HepG2 (cell line): ENCODE data around the gene RTCA. TPM values are rescaled to one million over a fixed set of nuclear protein-coding genes. Genes with fewer than 3 reads are reported as not detected.

Source experiments
- ATF7 ChIP-seq, 2 experiments: fragments of 450-650 bp in 1 of 2; sonication (generic) in 1 of 2; formaldehyde crosslinking in 1 of 2; IDR thresholded peaks; 2 replicates each; pipeline versions ENCODE4 v1.4.0 to v1.6.1; 2016 to 2020; ENCODE audit warnings: antibody characterized with exemption in 1 of 2, mild to moderate bottlenecking in 1 of 2, missing genetic modification reagents in 1 of 2
- CC2D1A ChIP-seq: sonication (generic); formaldehyde crosslinking; IDR thresholded peaks from 2 replicates; pipeline ENCODE4 v1.8.1; 2023; ENCODE audit warnings: mild to moderate bottlenecking, missing genetic modification reagents
- CEBPB ChIP-seq: IDR thresholded peaks from 2 replicates; pipeline ENCODE4 v1.6.1; 2011; ENCODE audit warnings: low read depth, low read length, improper control_type of control experiment, borderline replicate concordance
- ETV6 ChIP-seq: sonication (generic); formaldehyde crosslinking; conservative IDR thresholded peaks from 2 replicates; pipeline ENCODE4 v1.4.0; 2020; ENCODE audit warnings: missing genetic modification reagents
- FOXA3 ChIP-seq: IDR thresholded peaks from 2 replicates; pipeline ENCODE4 v1.6.1; 2016; ENCODE audit warnings: missing genetic modification reagents, missing compliant biosample characterization
- HMG20B ChIP-seq: conservative IDR thresholded peaks from 2 replicates; pipeline ENCODE4 v1.6.1; 2016; ENCODE audit warnings: missing genetic modification reagents, missing compliant biosample characterization
- HNRNPUL1 ChIP-seq: fragments of 200-400 bp; formaldehyde crosslinking; IDR thresholded peaks from 2 replicates; pipeline ENCODE4 v1.6.1; 2017; ENCODE audit warnings: low read depth, mild to moderate bottlenecking, low read length, moderate library complexity
- ISL2 ChIP-seq: sonication (generic); formaldehyde crosslinking; IDR thresholded peaks from 2 replicates; pipeline ENCODE4 v1.5.0; 2020; ENCODE audit warnings: missing genetic modification reagents
- KLF11 ChIP-seq: IDR thresholded peaks from 2 replicates; pipeline ENCODE4 v1.6.1; 2016; ENCODE audit warnings: missing compliant biosample characterization
- NAIF1 ChIP-seq: sonication (generic); formaldehyde crosslinking; IDR thresholded peaks from 2 replicates; pipeline ENCODE4 v1.5.0; 2020; ENCODE audit warnings: mild to moderate bottlenecking, missing genetic modification reagents, borderline replicate concordance
- NONO ChIP-seq, 2 experiments: fragments of 450-650 bp in 1 of 2; sonication (generic) in 1 of 2; formaldehyde crosslinking in 1 of 2; IDR thresholded peaks in 1 of 2; conservative IDR thresholded peaks in 1 of 2; 2 replicates each; pipeline versions ENCODE4 v1.6.1 to v1.8.0; 2017 to 2022; ENCODE audit warnings: mild to moderate bottlenecking in 1 of 2, missing genetic modification reagents in 1 of 2, moderate library complexity in 1 of 2
- POLR2A ChIP-seq, 2 experiments: IDR thresholded peaks; 2 replicates each; pipeline ENCODE4 v1.6.1; 2011; ENCODE audit warnings: low read depth in 2 of 2, low read length in 2 of 2, mild to moderate bottlenecking in 1 of 2, moderate library complexity in 1 of 2; ENCODE audit not compliant: insufficient read depth in 1 of 2
- RBFOX2 ChIP-seq: fragments of 200-400 bp; formaldehyde crosslinking; IDR thresholded peaks from 2 replicates; pipeline ENCODE4 v1.6.1; 2017; ENCODE audit warnings: low read depth, mild to moderate bottlenecking, low read length
- RFX5 ChIP-seq: IDR thresholded peaks from 2 replicates; pipeline ENCODE4 v1.6.1; 2011; ENCODE audit warnings: low read depth, low read length, improper control_type of control experiment
- SETDB1 ChIP-seq: sonication (generic); formaldehyde crosslinking; IDR thresholded peaks from 2 replicates; pipeline ENCODE4 v1.5.1; 2020; ENCODE audit warnings: missing genetic modification reagents, mild to moderate bottlenecking, borderline replicate concordance
- SP4 ChIP-seq: sonication (generic); formaldehyde crosslinking; IDR thresholded peaks from 2 replicates; pipeline ENCODE4 v1.8.1; 2023; ENCODE audit warnings: mild to moderate bottlenecking, missing genetic modification reagents
- SRSF9 ChIP-seq: fragments of 200-400 bp; formaldehyde crosslinking; IDR thresholded peaks from 2 replicates; pipeline ENCODE4 v1.6.1; 2018; ENCODE audit warnings: borderline replicate concordance, mild to moderate bottlenecking, low read depth, low read length; ENCODE audit not compliant: insufficient read depth, poor library complexity, severe bottlenecking
- TERF1 ChIP-seq: sonication (generic); formaldehyde crosslinking; IDR thresholded peaks from 2 replicates; pipeline ENCODE4 v1.8.0; 2022; ENCODE audit warnings: mild to moderate bottlenecking, missing genetic modification reagents, moderate library complexity
- YY1 ChIP-seq: IDR thresholded peaks from 2 replicates; pipeline ENCODE4 v1.6.1; 2011; ENCODE audit warnings: low read length, low read depth, moderate library complexity, mild to moderate bottlenecking; ENCODE audit not compliant: insufficient read depth, insufficient replicate concordance
- ZFP36 ChIP-seq: fragments of 150-350 bp; IDR thresholded peaks from 2 replicates; pipeline ENCODE4 v1.6.1; 2018; ENCODE audit warnings: borderline replicate concordance, low read length, low read depth; ENCODE audit not compliant: partially characterized antibody
- ZFP62 ChIP-seq: sonication (generic); formaldehyde crosslinking; IDR thresholded peaks from 2 replicates; pipeline ENCODE4 v1.4.0; 2020; ENCODE audit warnings: missing genetic modification reagents
- ZNF138 ChIP-seq: sonication (generic); formaldehyde crosslinking; IDR thresholded peaks from 2 replicates; pipeline ENCODE4 v1.5.0; 2020; ENCODE audit warnings: mild to moderate bottlenecking, low read depth, missing genetic modification reagents
- ZNF260 ChIP-seq: sonication (generic); formaldehyde crosslinking; IDR thresholded peaks from 2 replicates; pipeline ENCODE4 v1.4.0; 2020; ENCODE audit warnings: missing genetic modification reagents, low read depth, mild to moderate bottlenecking, borderline replicate concordance
- ZNF44 ChIP-seq: sonication (generic); formaldehyde crosslinking; IDR thresholded peaks from 2 replicates; pipeline ENCODE4 v1.5.1; 2020; ENCODE audit warnings: mild to moderate bottlenecking, missing genetic modification reagents
- ZNF510 ChIP-seq: sonication (generic); formaldehyde crosslinking; IDR thresholded peaks from 2 replicates; pipeline ENCODE4 v1.4.0; 2020; ENCODE audit warnings: low read depth, mild to moderate bottlenecking, missing genetic modification reagents
- ZNF564 ChIP-seq: sonication (generic); formaldehyde crosslinking; IDR thresholded peaks from 2 replicates; pipeline ENCODE4 v1.8.1; 2023; ENCODE audit warnings: mild to moderate bottlenecking, missing genetic modification reagents
- ZNF740 ChIP-seq: sonication (generic); formaldehyde crosslinking; IDR thresholded peaks from 2 replicates; pipeline ENCODE4 v1.4.0; 2020; ENCODE audit warnings: missing genetic modification reagents
- ZNF782 ChIP-seq: sonication (generic); formaldehyde crosslinking; IDR thresholded peaks from 2 replicates; pipeline ENCODE4 v1.4.0; 2020; ENCODE audit warnings: missing genetic modification reagents, mild to moderate bottlenecking, borderline replicate concordance
- ZSCAN25 ChIP-seq: sonication (generic); formaldehyde crosslinking; IDR thresholded peaks from 2 replicates; pipeline ENCODE4 v1.8.0; 2022; ENCODE audit warnings: mild to moderate bottlenecking, missing genetic modification reagents
- polyA plus RNA-seq, 8 experiments: library from polyadenylated mRNA; depleted of rRNA in 3 of 8; stranded (reverse) in 7 of 8; unstranded in 1 of 8; fragments of >200 nt; fragmentation: Illumina TruSeq in 4 of 8; extraction: Trizol in 4 of 8; gene quantifications; 2 replicates each; pipeline versions ENCODE4 v1.2.1 to v1.2.3, GENCODE V29; 2011 to 2016; ENCODE audit warnings: low read depth in 4 of 8, missing spikeins in 1 of 8, mixed read lengths in 1 of 8; ENCODE audit not compliant: insufficient read depth in 1 of 8
- total RNA-seq, 5 experiments: library from RNA; depleted of rRNA; stranded (reverse); fragments of >200 nt; fragmentation: Illumina TruSeq; extraction: Trizol; gene quantifications; 2 replicates each; pipeline ENCODE4 v1.2.3, GENCODE V29; 2016; ENCODE audit warnings: low read depth in 1 of 5

The RTCA gene
- total and polyA plus RNA-seq, 2 of the 13 experiments (the other 11 are each of a cell fraction or from before 2014, with no cell fraction given), result 22.7 to 31.0 TPM

GRCh38 chr1:100249537-100250257 lies 16.3 kb upstream of the RTCA start, which contains the start of gene DBT (continued):
- TF ChIP-seq ZNF782 (CRISPR knock-in tag), result no peak
- TF ChIP-seq ZNF564 (CRISPR knock-in tag), result no peak
- TF ChIP-seq ZNF44 (CRISPR knock-in tag), result peak; percentile 74; the same call in 1 of the 2 replicates
- no peak for TF ChIP-seq ZFP36
- 0 out of 2 replicates have a peak, but pooled peaks have one; percentile 17 for TF ChIP-seq TERF1 (CRISPR knock-in tag)
- peak; percentile 70; the same call in 1 of the 2 replicates for TF ChIP-seq SP4 (CRISPR knock-in tag)
- TF ChIP-seq SETDB1 (CRISPR knock-in tag), result no peak
- TF ChIP-seq RBFOX2, result peak; percentile 43; the same call in 1 of the 2 replicates
- no peak for TF ChIP-seq HNRNPUL1
- no peak for TF ChIP-seq ZNF740
- no peak for TF ChIP-seq NONO (IDR thresholded peaks at IDR 0.05)
- TF ChIP-seq NONO (CRISPR knock-in tag; conservative IDR thresholded peaks at IDR 0.05), result peak; percentile 65; the same call in 1 of the 2 replicates
- peak; percentile 73; the same call in 1 of the 2 replicates for TF ChIP-seq KLF11 (CRISPR knock-in tag)
- peak; percentile 95 for TF ChIP-seq YY1
- no peak; the same call in 1 of the 2 replicates for TF ChIP-seq FOXA3 (CRISPR knock-in tag)
- TF ChIP-seq SRSF9, result no peak
- no peak for TF ChIP-seq ATF7 (IDR thresholded peaks at IDR 0.05)
- TF ChIP-seq ATF7 (CRISPR knock-in tag; IDR thresholded peaks at IDR 0.05), result no peak
- 0 out of 2 replicates have a peak, but pooled peaks have one; percentile 66 for TF ChIP-seq HMG20B
- TF ChIP-seq ZNF260 (CRISPR knock-in tag), result no peak
- no peak for TF ChIP-seq CC2D1A
- TF ChIP-seq ISL2, result peak; percentile 44; the same call in 1 of the 2 replicates
- no peak for TF ChIP-seq ETV6 (CRISPR knock-in tag)
- TF ChIP-seq ZNF510 (CRISPR knock-in tag), result 0 out of 2 replicates have a peak, but pooled peaks have one; percentile 23
- 0 out of 2 replicates have a peak, but pooled peaks have one; percentile 32 for TF ChIP-seq ZSCAN25 (CRISPR knock-in tag)
- no peak for TF ChIP-seq ZNF138 (CRISPR knock-in tag)
- TF ChIP-seq POLR2A (IDR thresholded peaks at IDR 0.05; ENCODE audit: insufficient read depth in 1 of 2, low read depth in 2 of 2, low read length in 2 of 2), result peak; percentile 93 to 96
- no peak for TF ChIP-seq NAIF1 (CRISPR knock-in tag)
- TF ChIP-seq ZFP62, result no peak
- no peak for TF ChIP-seq CEBPB
- TF ChIP-seq RFX5, result 0 out of 2 replicates have a peak, but pooled peaks have one; percentile 44
